Fibroblast of villous mesenchyme (primary cell): ENCODE measurements around the gene STEAP1B. TPM values are rescaled to one million over a fixed set of nuclear protein-coding genes. Genes with fewer than 3 reads are reported as not detected.
"Not testable (repeated sequence)": the region's sequence is repeated elsewhere in the genome, so short reads cannot be mapped to it uniquely, and the experiment has no call there.

Source experiments
- DNase-seq: peaks from one replicate; pipeline ENCODE4 v3.0.0-alpha.2; 2010; ENCODE audit warnings: low read depth
- H3K4me3 ChIP-seq: 2 replicates; pipeline ENCODE4 v1.5.1; 2011; ENCODE audit warnings: low read depth, mild to moderate bottlenecking, low read length
- CTCF ChIP-seq: IDR thresholded peaks from 2 replicates; pipeline ENCODE4 v1.5.1; 2012; ENCODE audit warnings: low read depth, mild to moderate bottlenecking, low read length; ENCODE audit not compliant: insufficient read depth
- total RNA-seq: library from RNA; depleted of rRNA; stranded (reverse); fragments of >200 nt; gene quantifications from 2 replicates; pipeline ENCODE4 v1.2.3, GENCODE V29; 2012

The STEAP1B gene
- total RNA-seq, 1 donor, result 11.7 TPM

GRCh38 chr7:22543169-22543568, 43.2 kb upstream of the STEAP1B start:
- no peak overlapping the region for H3K4me3 ChIP-seq
- DNase-seq, result no peak
- TF ChIP-seq CTCF, result no peak

GRCh38 chr7:22542669-22543068, 42.7 kb upstream of the STEAP1B start:
- no peak for DNase-seq
- TF ChIP-seq CTCF, result no peak

GRCh38 chr7:22542254-22542653, 42.3 kb upstream of the STEAP1B start:
- TF ChIP-seq CTCF, result no peak
- H3K4me3 ChIP-seq, result no peak overlapping the region
- no peak for DNase-seq

More at GRCh38 chr7:22542669-22543068, 42.7 kb upstream of the STEAP1B start:
- H3K4me3 ChIP-seq, result no peak overlapping the region

GRCh38 chr7:22541789-22542188, 41.8 kb upstream of the STEAP1B start:
- TF ChIP-seq CTCF, result no peak
- no peak overlapping the region for H3K4me3 ChIP-seq
- DNase-seq, result no peak

GRCh38 chr7:22528537-22528936, 28.5 kb upstream of the STEAP1B start:
- not testable (repeated sequence) for H3K4me3 ChIP-seq, DNase-seq

- not testable (repeated sequence) for DNase-seq, H3K4me3 ChIP-seq
These were observed 24.5 kb upstream of the STEAP1B start for GRCh38 chr7:22524353-22524947.

- H3K4me3 ChIP-seq, result not testable (repeated sequence)
- peak; percentile 60 for DNase-seq
These were observed 23.7 kb upstream of the STEAP1B start for GRCh38 chr7:22523478-22524352.

GRCh38 chr7:22519560-22519959, 19.6 kb upstream of the STEAP1B start:
- DNase-seq, H3K4me3 ChIP-seq: not testable (repeated sequence)

- DNase-seq, H3K4me3 ChIP-seq: not testable (repeated sequence)
These were observed 17.0 kb upstream of the STEAP1B start for GRCh38 chr7:22516950-22517349.

- DNase-seq, H3K4me3 ChIP-seq: not testable (repeated sequence)
These were observed 15.0 kb upstream of the STEAP1B start for GRCh38 chr7:22514963-22515362.

- not testable (repeated sequence) for H3K4me3 ChIP-seq, DNase-seq
These were observed 7.3 kb upstream of the STEAP1B start for GRCh38 chr7:22507320-22507719.

- H3K4me3 ChIP-seq, DNase-seq: not testable (repeated sequence)
These were observed 6.5 kb upstream of the STEAP1B start for GRCh38 chr7:22506316-22507020.
